ENCODE data around the gene IL1RN. TPM values are rescaled to one million over a fixed set of nuclear protein-coding genes. Genes with fewer than 3 reads are reported as not detected.
A peak's percentile ranks its signal among the peaks of the same experiment; 100 is the strongest.

The IL1RN gene
- polyA plus RNA-seq, 1 donor from 2014 or later = not detected

- Histone ChIP-seq H3K9me3 (ENCODE audit: low read length) (no peaks in the 10 kb centered on the region), H3K27me3 (ENCODE audit: insufficient read depth, low read depth, low read length) (no peaks in the 10 kb centered on the region), H3K27ac (ENCODE audit: low read length) (no peak overlapping the region), H3K36me3 (ENCODE audit: insufficient read depth, low read length) (no peaks in the 10 kb centered on the region), H3K4me2 (ENCODE audit: low read length) (no peak overlapping the region), H3K9ac (ENCODE audit: low read length) (no peak overlapping the region), H3F3A (ENCODE audit: insufficient read depth, low read length, poor library complexity, severe bottlenecking) (no peaks in the 10 kb centered on the region), H3K79me2 (replicated peaks; ENCODE audit: insufficient read depth, low read length) (no peaks in the 10 kb centered on the region), H4K20me1 (ENCODE audit: insufficient read depth) (no peaks in the 10 kb centered on the region), H3K9me2 (ENCODE audit: insufficient read depth, low read length) (no peaks in the 10 kb centered on the region), H2AFZ (ENCODE audit: low read depth, low read length) (no peak overlapping the region), H3K4me3 (ENCODE audit: low read length) (no peak overlapping the region)
- TF ChIP-seq MXI1 (conservative IDR thresholded peaks at IDR 0.05; ENCODE audit: poor library complexity, severe bottlenecking) (no peak), EZH2 (IDR thresholded peaks at IDR 0.05; ENCODE audit: borderline replicate concordance, insufficient read depth, low read length, poor library complexity, severe bottlenecking) (no peak), RAD21 (conservative IDR thresholded peaks at IDR 0.05) (peak; percentile 67), TAF1 (IDR thresholded peaks at IDR 0.05; ENCODE audit: low read depth) (no peak), SMC3 (conservative IDR thresholded peaks at IDR 0.05; ENCODE audit: poor library complexity) (peak; percentile 78), CTCF (IDR thresholded peaks at IDR 0.05; ENCODE audit: poor library complexity, severe bottlenecking) (peak; percentile 74)
These were observed 9.7 kb downstream of the IL1RN start for GRCh38 chr2:113136828-113137775.

GRCh38 chr2:113137827-113138226 is 10.4 kb downstream of the IL1RN start:
- Histone ChIP-seq H3F3A (ENCODE audit: insufficient read depth, low read length, poor library complexity, severe bottlenecking) (no peaks in the 10 kb centered on the region), H3K9me3 (ENCODE audit: low read length) (no peaks in the 10 kb centered on the region), H3K27me3 (ENCODE audit: insufficient read depth, low read depth, low read length) (no peaks in the 10 kb centered on the region), H3K27ac (ENCODE audit: low read length) (no peak overlapping the region), H3K4me3 (ENCODE audit: low read length) (no peak overlapping the region), H3K9ac (ENCODE audit: low read length) (no peak overlapping the region), H3K36me3 (ENCODE audit: insufficient read depth, low read length) (no peaks in the 10 kb centered on the region), H4K20me1 (ENCODE audit: insufficient read depth) (no peaks in the 10 kb centered on the region), H2AFZ (ENCODE audit: low read depth, low read length) (no peak overlapping the region), H3K79me2 (replicated peaks; ENCODE audit: insufficient read depth, low read length) (no peaks in the 10 kb centered on the region), H3K4me2 (ENCODE audit: low read length) (no peak overlapping the region), H3K9me2 (ENCODE audit: insufficient read depth, low read length) (no peaks in the 10 kb centered on the region)
- TF ChIP-seq CTCF (IDR thresholded peaks at IDR 0.05; ENCODE audit: poor library complexity, severe bottlenecking) = no peak
- TF ChIP-seq POLR2AphosphoS5 (IDR thresholded peaks at IDR 0.05) = no peak
- TF ChIP-seq MXI1 (conservative IDR thresholded peaks at IDR 0.05; ENCODE audit: poor library complexity, severe bottlenecking) = no peak
- TF ChIP-seq EZH2 (IDR thresholded peaks at IDR 0.05; ENCODE audit: borderline replicate concordance, insufficient read depth, low read length, poor library complexity, severe bottlenecking) = no peak
- TF ChIP-seq REST (IDR thresholded peaks at IDR 0.05; ENCODE audit: borderline replicate concordance) = no peak
- TF ChIP-seq RAD21 (conservative IDR thresholded peaks at IDR 0.05) = no peak
- TF ChIP-seq TAF1 (IDR thresholded peaks at IDR 0.05; ENCODE audit: low read depth) = no peak
- TF ChIP-seq SMC3 (conservative IDR thresholded peaks at IDR 0.05; ENCODE audit: poor library complexity) = no peak
- no peak for TF ChIP-seq EP300 (conservative IDR thresholded peaks at IDR 0.05; ENCODE audit: poor library complexity, severe bottlenecking)

Data from neural cell (in vitro differentiated cells).